HG03342 (cell line): ENCODE measurements around the gene ARID2.

ENCODE experiments used
- ATAC-seq: cut with Tn5 transposase; IDR thresholded peaks from one replicate; pipeline ENCODE4 v1.9.1; 2021; ENCODE audit warnings: mild to moderate bottlenecking, moderate library complexity; ENCODE audit not compliant: unreplicated experiment

The ARID2 gene

DNA sequence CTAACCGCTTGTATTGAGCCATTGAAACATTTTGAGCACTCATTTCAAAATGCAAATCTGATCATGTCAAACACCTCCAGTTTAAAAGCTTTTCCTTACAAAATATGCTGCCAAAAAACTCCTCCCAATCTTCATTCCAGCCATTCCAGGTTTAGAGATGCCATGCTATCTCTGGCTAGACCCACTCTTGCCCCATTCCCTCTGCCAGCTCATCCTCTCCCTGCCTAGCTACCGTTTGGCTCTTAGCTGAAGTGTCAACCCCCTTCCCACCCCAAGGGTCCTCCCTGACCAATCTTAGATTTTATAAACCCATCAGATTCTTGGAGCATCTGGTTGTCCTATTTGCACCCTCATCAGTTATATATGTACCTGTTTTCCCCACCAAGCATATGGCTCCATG, 185.9 kb downstream of the ARID2 start:
- ATAC-seq, result no peak

DNA sequence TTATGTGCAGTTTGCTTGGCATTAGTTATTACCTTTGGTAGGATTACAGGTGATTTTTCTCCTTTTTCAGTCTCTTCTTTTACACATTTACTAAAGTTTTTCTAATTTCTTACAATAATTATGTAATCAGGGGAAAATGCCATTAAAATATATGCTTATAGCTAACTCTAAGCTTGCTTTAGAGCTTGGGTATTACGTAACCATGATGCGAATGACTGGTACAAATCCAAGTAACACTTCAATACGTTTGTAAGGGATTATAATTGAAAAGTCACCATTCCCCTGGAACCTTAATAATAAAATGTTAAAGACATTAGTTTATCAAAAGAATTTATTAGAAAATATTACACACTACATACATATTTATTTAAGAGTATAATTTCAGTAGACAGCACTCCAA, 189.3 kb downstream of the ARID2 start:
- no peak for ATAC-seq

DNA sequence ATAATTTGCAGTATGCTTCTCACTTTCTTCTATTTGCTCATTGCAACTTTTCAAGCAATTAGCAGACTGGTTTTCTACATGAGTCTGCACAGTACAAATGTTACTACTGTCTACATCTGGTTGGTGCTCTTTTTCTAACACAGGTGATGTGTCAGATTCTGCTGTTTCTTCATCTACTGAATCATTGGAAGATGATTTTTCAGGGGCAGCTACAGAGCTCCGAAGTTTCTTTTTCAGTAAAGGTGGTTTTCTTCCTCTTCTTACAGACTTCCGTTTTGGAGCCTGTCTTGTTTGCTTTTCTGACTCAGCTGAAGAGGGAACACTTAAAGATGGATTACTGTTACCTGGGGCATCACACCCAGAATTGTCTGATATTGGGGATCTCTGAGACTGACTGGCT, 198.8 kb downstream of the ARID2 start:
- no peak for ATAC-seq

DNA sequence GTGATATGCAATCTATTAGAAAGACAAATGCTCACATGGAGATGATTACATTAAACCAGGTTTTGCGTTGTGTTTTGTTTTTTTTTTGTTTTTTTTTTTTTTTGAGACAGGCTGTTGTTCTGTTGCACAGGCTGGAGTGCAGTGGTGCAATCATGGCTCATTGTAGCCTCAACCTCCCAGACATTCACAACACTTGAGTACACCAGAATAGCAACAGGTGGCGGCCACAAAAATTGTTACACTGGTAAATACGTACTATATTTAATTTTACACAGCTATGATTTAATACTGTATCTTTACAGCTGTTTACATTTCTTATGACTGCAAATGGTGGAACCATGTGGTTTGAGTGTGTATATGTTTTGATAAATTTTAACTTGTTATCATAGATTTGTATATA, 200.9 kb downstream of the ARID2 start:
- ATAC-seq, result no peak

DNA sequence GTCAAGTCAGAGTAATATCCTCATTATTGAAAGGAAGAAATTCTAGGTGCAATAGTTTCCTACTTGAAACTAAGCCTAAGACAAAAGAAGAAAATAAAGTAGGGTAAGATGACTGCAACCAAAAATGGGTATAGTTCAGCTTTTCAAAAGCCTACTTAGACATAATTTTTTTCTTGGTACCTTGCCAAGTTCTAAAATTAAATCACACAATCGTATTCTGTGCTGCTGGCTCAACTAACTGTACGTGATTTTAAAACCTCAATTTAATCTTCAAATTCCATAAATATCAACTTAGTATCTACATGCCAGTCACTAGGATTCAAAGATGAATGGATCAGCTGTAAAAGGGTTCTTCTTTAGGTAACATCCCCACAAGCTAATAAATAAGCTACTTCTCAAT, 204.0 kb downstream of the ARID2 start:
- no peak for ATAC-seq

DNA sequence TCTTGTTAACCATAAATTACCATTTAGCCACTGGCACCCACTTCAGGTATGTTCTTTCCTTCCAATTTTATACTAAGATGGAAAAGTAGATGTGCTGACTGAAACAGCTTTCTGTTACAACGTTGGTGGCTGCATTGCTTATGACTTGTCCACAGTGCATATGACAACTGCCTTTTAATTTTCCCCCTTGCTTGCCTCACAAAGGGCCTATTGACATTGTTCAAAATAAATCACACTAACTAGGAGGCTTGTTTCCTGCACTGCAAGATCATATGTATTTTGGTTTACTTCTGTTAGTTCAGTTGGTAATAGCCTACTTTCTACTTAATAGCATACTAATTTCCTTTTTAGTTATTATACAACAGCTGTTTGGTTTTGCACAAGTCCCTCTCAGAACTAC, 205.4 kb downstream of the ARID2 start:
- no peak for ATAC-seq

DNA sequence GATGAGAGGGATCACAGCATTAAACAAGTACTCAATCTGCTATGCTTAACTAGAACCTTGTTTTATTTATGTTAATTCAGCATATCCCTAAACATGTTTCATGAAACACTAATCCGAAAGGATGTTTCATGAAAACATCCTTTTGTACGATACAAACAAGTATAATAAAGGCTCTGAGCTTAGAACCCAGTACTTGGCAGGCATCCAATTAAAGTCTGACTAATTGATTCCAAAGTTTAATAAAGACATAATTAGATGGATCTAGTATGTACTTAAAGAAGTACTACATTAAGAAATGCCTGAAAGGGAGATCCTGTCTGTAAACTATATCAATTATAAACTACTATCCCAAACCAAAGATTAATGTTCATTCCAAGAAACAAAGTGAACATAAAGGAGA, 209.1 kb downstream of the ARID2 start:
- no peak for ATAC-seq

DNA sequence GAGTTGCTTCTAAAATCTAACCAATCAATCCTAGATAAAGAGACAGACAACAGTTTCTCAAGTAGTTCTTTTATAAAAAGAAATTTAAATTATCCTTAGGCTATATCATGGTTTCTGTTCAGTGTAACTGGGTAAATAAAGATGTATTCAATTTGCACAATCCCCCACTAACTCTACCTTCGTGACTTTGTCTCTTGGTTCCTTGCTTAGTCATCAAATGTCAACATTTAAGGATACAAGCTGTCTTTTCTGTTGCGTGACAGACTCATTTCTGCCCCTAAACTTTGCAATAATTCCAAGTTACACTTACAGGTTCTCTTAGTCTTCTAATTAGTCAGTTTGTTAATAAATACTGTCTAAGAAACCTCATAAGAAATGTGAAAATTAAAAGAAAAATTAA, 210.3 kb downstream of the ARID2 start:
- ATAC-seq, result no peak

DNA sequence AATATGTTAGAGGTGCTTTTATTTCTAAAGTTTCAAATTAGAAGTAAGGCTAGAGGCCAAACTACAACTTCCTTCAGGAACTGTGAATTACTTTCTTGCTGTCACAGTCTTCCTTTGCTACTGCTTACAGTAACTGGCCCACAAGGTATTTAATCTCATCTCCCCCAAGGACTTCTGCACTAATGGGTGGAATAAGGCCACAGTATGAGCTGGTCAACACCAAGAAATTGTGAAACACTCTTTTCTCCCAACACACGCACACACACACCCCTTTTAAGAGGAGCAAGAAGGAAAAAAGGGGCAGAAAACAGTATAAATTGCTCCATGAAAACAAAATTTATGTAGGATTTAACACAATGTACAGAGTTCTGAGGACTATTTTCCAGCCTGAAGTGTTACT, 215.3 kb downstream of the ARID2 start:
- no peak for ATAC-seq

DNA sequence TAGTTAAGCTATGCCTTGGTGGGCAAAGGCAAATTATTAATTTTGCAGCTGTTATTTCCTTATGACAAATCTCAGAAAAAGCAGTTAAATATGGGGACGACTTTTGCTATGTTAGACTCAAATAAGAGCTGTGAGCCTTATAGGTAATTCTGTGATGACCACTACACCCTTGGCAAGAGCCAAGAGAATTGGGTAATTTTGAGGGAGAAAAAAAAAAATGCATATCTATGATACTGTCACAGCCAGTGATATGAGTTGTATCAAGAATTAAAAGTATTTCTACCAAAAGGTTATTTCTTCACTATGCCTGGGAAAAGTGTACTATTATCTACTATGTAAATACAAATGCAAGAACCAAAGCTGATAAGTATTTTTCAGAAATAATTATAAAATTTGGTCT, 216.9 kb downstream of the ARID2 start:
- no peak for ATAC-seq

DNA sequence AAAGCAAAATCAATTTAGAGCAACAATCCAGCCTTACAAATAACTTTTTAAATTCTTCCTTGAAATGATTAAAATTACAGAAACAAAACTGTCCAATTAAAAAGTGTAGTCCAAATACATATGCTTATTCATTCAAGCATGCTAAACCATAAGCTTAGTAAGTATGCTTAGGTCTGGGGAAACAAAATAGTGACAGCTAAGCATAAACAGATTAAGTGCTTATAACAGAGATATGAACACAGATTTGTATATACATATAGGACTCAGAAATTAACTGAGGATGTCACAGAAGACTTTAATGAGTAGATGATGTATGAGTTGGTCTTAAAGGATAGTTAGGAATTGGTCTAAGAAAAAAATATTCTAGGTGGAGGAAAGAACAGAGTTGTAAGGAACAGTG, 219.0 kb downstream of the ARID2 start:
- ATAC-seq, result no peak
